ENCODE data around the gene ARPIN. TPM values are rescaled to one million over a fixed set of nuclear protein-coding genes. Genes with fewer than 3 reads are reported as not detected.
"Not testable (repeated sequence)": the region's sequence is repeated elsewhere in the genome, so short reads cannot be mapped to it uniquely, and the experiment has no call there.

Gene ARPIN
- total RNA-seq, 1 experiment from 2014 or later = 8.8 TPM

DNA sequence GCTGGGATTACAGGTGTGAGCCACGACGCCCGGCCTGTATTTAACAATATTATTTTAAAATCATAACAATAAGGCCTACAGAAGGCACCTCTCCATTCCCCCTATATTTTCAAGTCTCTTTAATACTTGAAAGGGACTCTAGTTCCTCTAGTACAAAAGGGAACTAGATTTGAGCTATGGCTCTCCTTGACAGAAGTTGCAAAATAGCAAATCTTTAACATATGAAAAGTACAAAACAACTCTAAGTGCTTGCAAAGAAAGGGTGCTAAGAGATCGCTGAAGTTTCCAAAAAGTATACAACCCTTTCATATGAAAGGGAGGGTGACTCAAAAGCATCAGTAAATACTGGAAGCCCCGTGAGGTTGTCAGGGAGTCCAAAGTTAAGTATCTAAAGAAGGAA is 42.7 kb downstream of the ARPIN start:
- Histone ChIP-seq H3K9me3 (ENCODE audit: control insufficient read depth in 1 of 2, insufficient read depth in 1 of 2, low read depth in 1 of 2, low read length in 2 of 2) (no peaks in the 10 kb centered on the region), H2AFZ (ENCODE audit: low read depth, low read length, poor library complexity, severe bottlenecking) (no peak overlapping the region), H3K4me3 (replicated peaks in 1 of 2; ENCODE audit: low read depth in 1 of 2, low read length in 2 of 2) (no peak overlapping the region), H3K4me2 (ENCODE audit: low read length) (no peak overlapping the region), H3K9ac (ENCODE audit: low read length) (no peak overlapping the region), H3K27ac (ENCODE audit: low read depth, low read length) (no peak overlapping the region), H3K36me3 (ENCODE audit: control insufficient read depth in 1 of 2, insufficient read depth in 2 of 2, low read length in 2 of 2) (peaks cover 11 to 21% of the 10 kb centered on the region in 2 experiments; a peak in 3 of 4 replicates), H3K27me3 (ENCODE audit: insufficient read depth, low read length) (no peaks in the 10 kb centered on the region), H3K79me2 (ENCODE audit: insufficient read depth, low read length) (no peaks in the 10 kb centered on the region), H3K9me2 (ENCODE audit: insufficient read depth) (no peaks in the 10 kb centered on the region), H4K20me1 (ENCODE audit: insufficient read depth) (no peaks in the 10 kb centered on the region), H3K4me1 (ENCODE audit: control insufficient read depth in 1 of 2, insufficient read depth in 2 of 2, low read length in 2 of 2) (no peaks in the 10 kb centered on the region)
- no TSS peak for BruUV-seq (replicated peaks)
- intact Hi-C loops (cut with micrococcal nuclease) = no loop called here
- POLR2A ChIA-PET = no interaction called here
- RAD21 ChIA-PET (ENCODE audit: low non-redundant PET in 1 of 2, low total read pairs in 2 of 2, uncharacterized antibody in 2 of 2, unreplicated experiment in 2 of 2) = no interaction called here
- no peak for ATAC-seq
- no peak for DNase-seq (ENCODE audit: low read depth, low spot score)
- CTCF ChIA-PET = no interaction called here
- TF ChIP-seq TCF7L2 (IDR thresholded peaks at IDR 0.05; ENCODE audit: borderline replicate concordance, extremely low read depth, insufficient read depth, insufficient read length) (no peak), ZNF274 (IDR thresholded peaks at IDR 0.05; ENCODE audit: low read depth, low read length) (no peak), FOSL1 (IDR thresholded peaks at IDR 0.05; ENCODE audit: low read depth) (no peak), ELF1 (IDR thresholded peaks at IDR 0.05; ENCODE audit: borderline replicate concordance, low read depth) (no peak), EZH2 (IDR thresholded peaks at IDR 0.05) (no peak), EZH2phosphoT487 (IDR thresholded peaks at IDR 0.05; ENCODE audit: borderline replicate concordance) (no peak), CBX3 (IDR thresholded peaks at IDR 0.05; ENCODE audit: low read depth) (no peak), POLR2A (IDR thresholded peaks at IDR 0.05; ENCODE audit: borderline replicate concordance, extremely low read depth, insufficient read depth, insufficient read length) (no peak), SP1 (IDR thresholded peaks at IDR 0.05; ENCODE audit: low read depth) (no peak), EGR1 (IDR thresholded peaks at IDR 0.05; ENCODE audit: low read depth) (no peak), ZFX (IDR thresholded peaks at IDR 0.05) (no peak), CEBPB (IDR thresholded peaks at IDR 0.05; ENCODE audit: low read depth) (no peak), YY1 (IDR thresholded peaks at IDR 0.05; ENCODE audit: extremely low read depth, insufficient replicate concordance, low read depth, low read length) (no peak), SRF (IDR thresholded peaks at IDR 0.05; ENCODE audit: low read depth) (no peak), POLR2AphosphoS5 (IDR thresholded peaks at IDR 0.05; ENCODE audit: low read depth, low read length) (no peak)
- TF ChIP-seq, protein P1, sequence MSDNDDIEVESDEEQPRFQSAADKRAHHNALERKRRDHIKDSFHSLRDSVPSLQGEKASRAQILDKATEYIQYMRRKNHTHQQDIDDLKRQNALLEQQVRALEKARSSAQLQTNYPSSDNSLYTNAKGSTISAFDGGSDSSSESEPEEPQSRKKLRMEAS (IDR thresholded peaks at IDR 0.05) = no peak
- TF ChIP-seq, protein P2, sequence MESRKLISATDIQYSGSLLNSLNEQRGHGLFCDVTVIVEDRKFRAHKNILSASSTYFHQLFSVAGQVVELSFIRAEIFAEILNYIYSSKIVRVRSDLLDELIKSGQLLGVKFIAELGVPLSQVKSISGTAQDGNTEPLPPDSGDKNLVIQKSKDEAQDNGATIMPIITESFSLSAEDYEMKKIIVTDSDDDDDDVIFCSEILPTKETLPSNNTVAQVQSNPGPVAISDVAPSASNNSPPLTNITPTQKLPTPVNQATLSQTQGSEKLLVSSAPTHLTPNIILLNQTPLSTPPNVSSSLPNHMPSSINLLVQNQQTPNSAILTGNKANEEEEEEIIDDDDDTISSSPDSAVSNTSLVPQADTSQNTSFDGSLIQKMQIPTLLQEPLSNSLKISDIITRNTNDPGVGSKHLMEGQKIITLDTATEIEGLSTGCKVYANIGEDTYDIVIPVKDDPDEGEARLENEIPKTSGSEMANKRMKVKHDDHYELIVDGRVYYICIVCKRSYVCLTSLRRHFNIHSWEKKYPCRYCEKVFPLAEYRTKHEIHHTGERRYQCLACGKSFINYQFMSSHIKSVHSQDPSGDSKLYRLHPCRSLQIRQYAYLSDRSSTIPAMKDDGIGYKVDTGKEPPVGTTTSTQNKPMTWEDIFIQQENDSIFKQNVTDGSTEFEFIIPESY (IDR thresholded peaks at IDR 0.05; ENCODE audit: extremely low read depth, insufficient replicate concordance, low read length) = no peak
- TF ChIP-seq, protein P3, sequence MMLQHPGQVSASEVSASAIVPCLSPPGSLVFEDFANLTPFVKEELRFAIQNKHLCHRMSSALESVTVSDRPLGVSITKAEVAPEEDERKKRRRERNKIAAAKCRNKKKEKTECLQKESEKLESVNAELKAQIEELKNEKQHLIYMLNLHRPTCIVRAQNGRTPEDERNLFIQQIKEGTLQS (IDR thresholded peaks at IDR 0.05) = no peak
- TF ChIP-seq, protein P4, sequence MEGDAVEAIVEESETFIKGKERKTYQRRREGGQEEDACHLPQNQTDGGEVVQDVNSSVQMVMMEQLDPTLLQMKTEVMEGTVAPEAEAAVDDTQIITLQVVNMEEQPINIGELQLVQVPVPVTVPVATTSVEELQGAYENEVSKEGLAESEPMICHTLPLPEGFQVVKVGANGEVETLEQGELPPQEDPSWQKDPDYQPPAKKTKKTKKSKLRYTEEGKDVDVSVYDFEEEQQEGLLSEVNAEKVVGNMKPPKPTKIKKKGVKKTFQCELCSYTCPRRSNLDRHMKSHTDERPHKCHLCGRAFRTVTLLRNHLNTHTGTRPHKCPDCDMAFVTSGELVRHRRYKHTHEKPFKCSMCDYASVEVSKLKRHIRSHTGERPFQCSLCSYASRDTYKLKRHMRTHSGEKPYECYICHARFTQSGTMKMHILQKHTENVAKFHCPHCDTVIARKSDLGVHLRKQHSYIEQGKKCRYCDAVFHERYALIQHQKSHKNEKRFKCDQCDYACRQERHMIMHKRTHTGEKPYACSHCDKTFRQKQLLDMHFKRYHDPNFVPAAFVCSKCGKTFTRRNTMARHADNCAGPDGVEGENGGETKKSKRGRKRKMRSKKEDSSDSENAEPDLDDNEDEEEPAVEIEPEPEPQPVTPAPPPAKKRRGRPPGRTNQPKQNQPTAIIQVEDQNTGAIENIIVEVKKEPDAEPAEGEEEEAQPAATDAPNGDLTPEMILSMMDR (IDR thresholded peaks at IDR 0.05 in 2 of 3, conservative IDR thresholded peaks at IDR 0.05 in 1 of 3; ENCODE audit: borderline replicate concordance in 1 of 3, insufficient read depth in 1 of 3, low read depth in 2 of 3, low read length in 2 of 3) = no peak

DNA sequence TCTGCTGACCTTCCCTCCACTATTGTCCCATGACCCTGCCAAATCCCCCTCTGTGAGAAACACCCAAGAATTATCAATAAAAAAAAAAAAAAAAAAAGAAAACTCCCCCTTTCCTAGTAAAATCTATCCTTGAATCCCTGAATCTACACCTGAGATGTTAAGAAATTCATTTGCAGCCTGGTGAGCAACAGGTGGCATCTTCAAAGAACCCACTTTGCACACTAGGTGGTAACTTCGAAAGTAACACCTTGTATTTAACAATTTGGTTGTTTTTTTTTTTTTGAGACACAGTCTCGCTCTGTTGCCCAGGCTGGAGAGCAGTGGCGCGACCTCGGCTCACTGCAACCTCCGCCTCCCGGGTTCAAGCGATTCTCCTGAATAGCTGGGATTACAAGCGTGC is 43.3 kb downstream of the ARPIN start:
- H3K9ac ChIP-seq (ENCODE audit: low read length); H3K9me3 ChIP-seq (ENCODE audit: control insufficient read depth in 1 of 2, insufficient read depth in 1 of 2, low read depth in 1 of 2, low read length in 2 of 2); RAD21 ChIA-PET (ENCODE audit: low non-redundant PET in 1 of 2, low total read pairs in 2 of 2, uncharacterized antibody in 2 of 2, unreplicated experiment in 2 of 2); POLR2A ChIA-PET; intact Hi-C loops (cut with micrococcal nuclease); ATAC-seq; DNase-seq (ENCODE audit: low read depth, low spot score); H3K4me3 ChIP-seq (replicated peaks in 1 of 2; ENCODE audit: low read depth in 1 of 2, low read length in 2 of 2); H4K20me1 ChIP-seq (ENCODE audit: insufficient read depth); H2AFZ ChIP-seq (ENCODE audit: low read depth, low read length, poor library complexity, severe bottlenecking); H3K79me2 ChIP-seq (ENCODE audit: insufficient read depth, low read length); BruUV-seq (replicated peaks); H3K9me2 ChIP-seq (ENCODE audit: insufficient read depth); H3K4me2 ChIP-seq (ENCODE audit: low read length); H3K4me1 ChIP-seq (ENCODE audit: control insufficient read depth in 1 of 2, insufficient read depth in 2 of 2, low read length in 2 of 2); CTCF ChIA-PET; H3K27me3 ChIP-seq (ENCODE audit: insufficient read depth, low read length); H3K27ac ChIP-seq (ENCODE audit: low read depth, low read length): not testable (repeated sequence)
- peaks cover 11 to 21% of the 10 kb centered on the region in 2 experiments; a peak in 3 of 4 replicates for H3K36me3 ChIP-seq (ENCODE audit: control insufficient read depth in 1 of 2, insufficient read depth in 2 of 2, low read length in 2 of 2)
